ENCODE measurements around the gene PPARA.
"Not testable (repeated sequence)": the region's sequence is repeated elsewhere in the genome, so short reads cannot be mapped to it uniquely, and the experiment has no call there.

PPARA gene

DNA sequence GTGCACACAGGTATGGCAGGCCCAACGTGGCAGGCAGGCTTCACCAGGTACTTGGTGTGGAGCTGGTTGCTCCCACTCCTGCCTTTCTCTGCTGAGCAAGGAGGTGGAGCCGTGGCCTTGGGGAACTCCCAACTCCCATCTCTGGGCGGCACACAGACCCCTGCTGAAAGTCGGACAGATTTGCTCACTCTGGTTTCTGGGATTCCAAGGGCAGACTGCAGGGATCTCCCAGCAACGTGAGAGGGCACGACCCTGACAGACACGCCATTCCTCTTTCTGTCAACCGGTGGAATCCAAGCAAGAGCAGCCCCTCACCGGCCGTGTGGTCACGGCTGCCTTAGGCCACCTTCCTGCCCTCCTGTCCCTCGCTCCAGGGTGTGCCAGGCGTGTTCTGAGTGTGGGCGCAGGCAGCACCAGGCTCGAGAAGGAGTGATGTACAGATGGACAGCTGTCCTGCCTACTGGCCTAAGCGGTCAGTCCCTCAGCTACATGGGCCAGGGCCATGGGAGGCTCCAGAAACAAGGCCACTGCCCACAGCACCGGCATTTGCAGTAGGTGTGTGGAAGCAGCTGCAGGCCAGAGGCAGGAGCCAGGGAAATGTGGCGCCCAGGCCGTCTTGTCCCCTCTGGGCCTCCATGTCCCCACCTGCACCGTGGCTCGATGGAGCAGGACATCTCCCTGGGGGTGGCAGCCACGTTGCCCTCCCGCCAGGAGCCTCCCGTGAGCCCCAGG, 13.7 kb upstream of the PPARA start:
- no CpG with 5 or more reads among the region's 24 CpGs for WGBS (ENCODE audit: extremely low coverage, insufficient coverage, insufficient read length)
- Histone ChIP-seq H3K4ac (ENCODE audit: low read depth, low read length) (no peak overlapping the region), H2BK120ac (ENCODE audit: insufficient read depth, low read length, poor library complexity) (no peak overlapping the region), H2BK5ac (ENCODE audit: low read depth, low read length, poor library complexity) (no peak overlapping the region), H4K91ac (ENCODE audit: low read depth, low read length) (no peak overlapping the region), H3K9me3 (ENCODE audit: insufficient read depth, low read depth, low read length) (peaks cover 4% of the 10 kb centered on the region), H4K8ac (ENCODE audit: low read depth, low read length) (no peak overlapping the region), H3K4me2 (ENCODE audit: low read length) (no peak overlapping the region), H3K14ac (ENCODE audit: low read length) (no peak overlapping the region), H2AK5ac (ENCODE audit: low read length) (no peak overlapping the region), H3K4me3 (ENCODE audit: low read depth, low read length) (no peak overlapping the region), H3K36me3 (ENCODE audit: control insufficient read depth in 1 of 2, insufficient read depth in 2 of 2, low read length in 2 of 2) (no peaks in the 10 kb centered on the region), H2AFZ (ENCODE audit: insufficient read depth, low read length, poor library complexity) (no peak overlapping the region), H2BK12ac (ENCODE audit: low read length) (no peak overlapping the region), H4K12ac (ENCODE audit: low read depth, low read length) (no peak overlapping the region), H3K4me1 (ENCODE audit: control insufficient read depth in 1 of 2, insufficient read depth in 2 of 2, low read length in 2 of 2) (peaks cover 5 to 13% of the 10 kb centered on the region in 2 experiments), H3K18ac (ENCODE audit: low read length) (no peak overlapping the region), H3K27me3 (ENCODE audit: insufficient read depth, low read length) (no peaks in the 10 kb centered on the region), H3K9ac (ENCODE audit: low read length) (no peak overlapping the region), H3K23ac (ENCODE audit: low read length) (no peak overlapping the region), H3K79me2 (ENCODE audit: control insufficient read depth, insufficient read depth, low read length, poor library complexity) (no peaks in the 10 kb centered on the region), H3K27ac (ENCODE audit: low read depth, low read length) (no peak overlapping the region), H3K79me1 (ENCODE audit: low read length) (peaks cover 2% of the 10 kb centered on the region)
- DNase-seq: no peak

DNA sequence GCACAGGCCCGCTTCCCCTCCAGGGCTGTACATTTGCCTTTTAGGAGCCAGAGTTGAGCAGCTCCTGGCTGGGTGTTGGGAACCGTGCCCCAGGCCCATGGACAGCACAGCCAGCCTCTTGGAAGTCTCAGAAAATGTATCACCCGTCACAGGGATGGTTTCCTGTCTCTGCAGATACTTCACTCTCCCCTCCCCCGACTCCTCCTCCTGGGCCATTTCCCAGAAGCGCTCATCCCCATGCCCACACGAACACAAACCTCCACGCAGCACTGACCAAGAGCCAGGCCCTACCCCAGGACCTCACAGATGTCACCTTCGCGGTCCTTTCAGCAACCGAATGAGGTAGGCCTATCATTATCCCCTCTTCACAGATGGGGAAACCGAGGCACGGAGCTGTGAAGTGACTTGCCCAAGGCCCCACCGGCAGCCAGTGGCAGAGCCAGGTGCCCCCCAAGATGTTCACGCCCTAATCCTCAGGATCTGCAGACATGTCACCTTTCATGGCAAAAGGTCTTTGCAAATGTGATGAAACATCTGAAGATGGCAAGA, 13.0 kb upstream of the PPARA start:
- Histone ChIP-seq H2AK5ac (ENCODE audit: low read length) (no peak overlapping the region), H4K91ac (ENCODE audit: low read depth, low read length) (no peak overlapping the region), H3K36me3 (ENCODE audit: control insufficient read depth in 1 of 2, insufficient read depth in 2 of 2, low read length in 2 of 2) (no peaks in the 10 kb centered on the region), H3K79me1 (ENCODE audit: low read length) (peaks cover 2% of the 10 kb centered on the region), H3K23ac (ENCODE audit: low read length) (no peak overlapping the region), H3K79me2 (ENCODE audit: control insufficient read depth, insufficient read depth, low read length, poor library complexity) (no peaks in the 10 kb centered on the region), H2BK5ac (ENCODE audit: low read depth, low read length, poor library complexity) (no peak overlapping the region), H3K4ac (ENCODE audit: low read depth, low read length) (no peak overlapping the region), H3K4me2 (ENCODE audit: low read length) (no peak overlapping the region), H3K9me3 (ENCODE audit: insufficient read depth, low read depth, low read length) (peaks cover 4% of the 10 kb centered on the region), H2BK120ac (ENCODE audit: insufficient read depth, low read length, poor library complexity) (no peak overlapping the region), H3K4me3 (ENCODE audit: low read depth, low read length) (no peak overlapping the region), H3K9ac (ENCODE audit: low read length) (no peak overlapping the region), H2BK12ac (ENCODE audit: low read length) (no peak overlapping the region), H3K4me1 (ENCODE audit: control insufficient read depth in 1 of 2, insufficient read depth in 2 of 2, low read length in 2 of 2) (peaks cover 5 to 13% of the 10 kb centered on the region in 2 experiments), H2AFZ (ENCODE audit: insufficient read depth, low read length, poor library complexity) (no peak overlapping the region), H3K18ac (ENCODE audit: low read length) (no peak overlapping the region), H3K27ac (ENCODE audit: low read depth, low read length) (no peak overlapping the region), H4K8ac (ENCODE audit: low read depth, low read length) (no peak overlapping the region), H4K12ac (ENCODE audit: low read depth, low read length) (no peak overlapping the region), H3K27me3 (ENCODE audit: insufficient read depth, low read length) (no peaks in the 10 kb centered on the region), H3K14ac (ENCODE audit: low read length) (no peak overlapping the region)
- WGBS (ENCODE audit: extremely low coverage, insufficient coverage, insufficient read length): no CpG with 5 or more reads among the region's 14 CpGs
- no peak for DNase-seq

DNA sequence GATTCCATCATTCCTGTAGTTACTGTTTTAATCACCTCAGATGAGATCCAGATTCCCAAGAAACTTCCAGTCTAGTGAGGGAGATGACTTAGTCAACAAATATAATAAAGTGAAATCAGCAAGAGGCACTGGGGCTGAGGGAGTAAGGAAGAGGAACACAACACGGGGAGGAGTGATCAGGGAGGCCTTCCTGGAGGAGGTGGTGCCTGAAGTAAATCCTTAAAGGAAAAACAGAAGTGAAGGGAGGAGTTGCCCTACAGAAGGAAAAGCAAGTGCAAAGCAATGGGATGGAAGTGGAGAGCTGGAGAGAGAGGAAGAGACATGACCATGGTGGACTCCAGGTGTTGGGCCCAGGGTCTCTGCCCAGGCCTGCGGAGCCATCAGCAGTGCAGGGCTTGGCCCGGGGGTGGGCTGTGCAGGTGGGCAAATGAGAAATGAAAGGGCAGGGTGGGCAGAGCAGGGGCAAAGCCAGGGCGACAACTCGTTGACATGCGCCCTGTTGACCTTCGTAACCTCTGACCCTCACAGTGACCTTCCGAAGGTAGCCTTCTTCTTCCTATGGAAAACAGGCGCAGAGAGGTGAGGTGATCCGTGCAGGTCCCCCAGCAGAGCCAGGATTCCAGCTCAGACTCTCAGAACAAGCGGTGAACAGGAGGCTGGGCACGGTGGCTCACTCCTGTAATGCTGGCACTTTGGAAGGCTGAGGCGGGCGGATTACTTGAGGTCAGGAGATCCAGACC, 12.1 kb upstream of the PPARA start:
- H3K27me3 ChIP-seq (ENCODE audit: insufficient read depth, low read length): no peaks in the 10 kb centered on the region
- H2AFZ ChIP-seq (ENCODE audit: insufficient read depth, low read length, poor library complexity): no peak overlapping the region
- no peak overlapping the region for H2AK5ac ChIP-seq (ENCODE audit: low read length)
- no peak overlapping the region for H2BK5ac ChIP-seq (ENCODE audit: low read depth, low read length, poor library complexity)
- H3K4ac ChIP-seq (ENCODE audit: low read depth, low read length): no peak overlapping the region
- H3K4me3 ChIP-seq (ENCODE audit: low read depth, low read length): no peak overlapping the region
- H3K9ac ChIP-seq (ENCODE audit: low read length): no peak overlapping the region
- H4K91ac ChIP-seq (ENCODE audit: low read depth, low read length): no peak overlapping the region
- H2BK12ac ChIP-seq (ENCODE audit: low read length): no peak overlapping the region
- no peak overlapping the region for H3K18ac ChIP-seq (ENCODE audit: low read length)
- DNase-seq: no peak
- H3K36me3 ChIP-seq (ENCODE audit: control insufficient read depth in 1 of 2, insufficient read depth in 2 of 2, low read length in 2 of 2): no peaks in the 10 kb centered on the region
- peaks cover 5 to 13% of the 10 kb centered on the region in 2 experiments for H3K4me1 ChIP-seq (ENCODE audit: control insufficient read depth in 1 of 2, insufficient read depth in 2 of 2, low read length in 2 of 2)
- no peak overlapping the region for H2BK120ac ChIP-seq (ENCODE audit: insufficient read depth, low read length, poor library complexity)
- H3K79me1 ChIP-seq (ENCODE audit: low read length): peaks cover 2% of the 10 kb centered on the region
- H3K23ac ChIP-seq (ENCODE audit: low read length): no peak overlapping the region
- H3K79me2 ChIP-seq (ENCODE audit: control insufficient read depth, insufficient read depth, low read length, poor library complexity): no peaks in the 10 kb centered on the region
- H3K4me2 ChIP-seq (ENCODE audit: low read length): no peak overlapping the region
- no CpG with 5 or more reads among the region's 14 CpGs for WGBS (ENCODE audit: extremely low coverage, insufficient coverage, insufficient read length)
- no peak overlapping the region for H4K12ac ChIP-seq (ENCODE audit: low read depth, low read length)
- no peak overlapping the region for H3K27ac ChIP-seq (ENCODE audit: low read depth, low read length)
- peaks cover 4% of the 10 kb centered on the region for H3K9me3 ChIP-seq (ENCODE audit: insufficient read depth, low read depth, low read length)
- no peak overlapping the region for H3K14ac ChIP-seq (ENCODE audit: low read length)
- H4K8ac ChIP-seq (ENCODE audit: low read depth, low read length): no peak overlapping the region

DNA sequence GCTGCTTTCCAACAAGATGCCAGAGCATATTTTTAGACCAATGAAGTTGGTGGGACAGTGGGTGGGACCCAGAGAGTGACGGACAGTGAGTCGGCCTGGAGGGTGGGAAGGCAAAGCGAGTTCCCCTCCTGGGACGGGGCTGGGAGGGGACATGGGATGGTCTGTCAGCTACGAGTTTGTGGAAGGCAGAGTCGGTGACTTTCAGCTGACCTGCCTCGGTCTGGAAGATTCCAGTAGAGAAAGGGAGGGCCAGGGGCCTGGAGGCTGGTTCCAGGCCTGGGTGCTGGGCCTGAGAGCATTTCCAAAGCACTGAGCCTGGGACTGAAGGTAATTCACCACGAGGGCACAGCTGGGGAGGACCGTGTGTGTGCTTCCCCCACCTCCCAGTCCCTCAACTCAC, 10.9 kb upstream of the PPARA start:
- not testable (repeated sequence) for H3K27ac ChIP-seq (ENCODE audit: low read depth, low read length); H4K8ac ChIP-seq (ENCODE audit: low read depth, low read length); H2BK120ac ChIP-seq (ENCODE audit: insufficient read depth, low read length, poor library complexity); H3K4me2 ChIP-seq (ENCODE audit: low read length); H3K14ac ChIP-seq (ENCODE audit: low read length); DNase-seq; H3K18ac ChIP-seq (ENCODE audit: low read length); H4K91ac ChIP-seq (ENCODE audit: low read depth, low read length); H3K27me3 ChIP-seq (ENCODE audit: insufficient read depth, low read length); H3K4ac ChIP-seq (ENCODE audit: low read depth, low read length); H3K9me3 ChIP-seq (ENCODE audit: insufficient read depth, low read depth, low read length); H3K79me2 ChIP-seq (ENCODE audit: control insufficient read depth, insufficient read depth, low read length, poor library complexity); H3K4me3 ChIP-seq (ENCODE audit: low read depth, low read length); H2AK5ac ChIP-seq (ENCODE audit: low read length); H3K23ac ChIP-seq (ENCODE audit: low read length); H2BK5ac ChIP-seq (ENCODE audit: low read depth, low read length, poor library complexity); H3K79me1 ChIP-seq (ENCODE audit: low read length); H4K12ac ChIP-seq (ENCODE audit: low read depth, low read length); H3K36me3 ChIP-seq (ENCODE audit: control insufficient read depth in 1 of 2, insufficient read depth in 2 of 2, low read length in 2 of 2); H2BK12ac ChIP-seq (ENCODE audit: low read length); H3K9ac ChIP-seq (ENCODE audit: low read length); H2AFZ ChIP-seq (ENCODE audit: insufficient read depth, low read length, poor library complexity)
- WGBS (ENCODE audit: extremely low coverage, insufficient coverage, insufficient read length): no CpG with 5 or more reads among the region's 9 CpGs
- H3K4me1 ChIP-seq (ENCODE audit: control insufficient read depth in 1 of 2, insufficient read depth in 2 of 2, low read length in 2 of 2): peaks cover 5 to 13% of the 10 kb centered on the region in 2 experiments

All from trophoblast cell (in vitro differentiated cells and primary cell).